ENCODE results near the gene COX6B1.

- TF ChIP-seq CTCF (IDR thresholded peaks at IDR 0.05), result no peak
- TF ChIP-seq EP300 (IDR thresholded peaks at IDR 0.05), result no peak
- no peak for TF ChIP-seq POLR2A (IDR thresholded peaks at IDR 0.05)
- no peak for TF ChIP-seq POLR2AphosphoS5 (IDR thresholded peaks at IDR 0.05)
Observed at GRCh38 chr19:35613574-35613973, 34.5 kb upstream of the COX6B1 start.

All from suprapubic skin (tissue), 4 donors.